Measurements from ENCODE around the gene PIK3IP1.

The PIK3IP1 gene

GRCh38 chr22:31305194-31305593 lies 12.9 kb upstream of the PIK3IP1 start:
- H3K36me3 ChIP-seq (ENCODE audit: control insufficient read depth in 1 of 2, insufficient read depth in 2 of 2, low read length in 2 of 2): no peaks in the 10 kb centered on the region
- no peaks in the 10 kb centered on the region for H3K9me3 ChIP-seq (ENCODE audit: control insufficient read depth in 1 of 2, low read length in 2 of 2)
- H3K4me3 ChIP-seq (ENCODE audit: low read depth in 1 of 2, low read length in 2 of 2): no peak overlapping the region
- H3K27me3 ChIP-seq (ENCODE audit: low read depth, low read length): no peaks in the 10 kb centered on the region
- no peak overlapping the region for H3K27ac ChIP-seq (ENCODE audit: low read length)
- no peaks in the 10 kb centered on the region for H3K4me1 ChIP-seq (ENCODE audit: control insufficient read depth in 1 of 2, insufficient read depth in 2 of 2, low read length in 2 of 2)

- Histone ChIP-seq H3K27me3 (ENCODE audit: low read depth, low read length) (no peaks in the 10 kb centered on the region), H3K4me1 (ENCODE audit: control insufficient read depth in 1 of 2, insufficient read depth in 2 of 2, low read length in 2 of 2) (no peaks in the 10 kb centered on the region), H3K36me3 (ENCODE audit: control insufficient read depth in 1 of 2, insufficient read depth in 2 of 2, low read length in 2 of 2) (no peaks in the 10 kb centered on the region), H3K9me3 (ENCODE audit: control insufficient read depth in 1 of 2, low read length in 2 of 2) (no peaks in the 10 kb centered on the region), H3K4me3 (ENCODE audit: low read depth in 1 of 2, low read length in 2 of 2) (no peak overlapping the region), H3K27ac (ENCODE audit: low read length) (no peak overlapping the region)
These were observed 10.2 kb upstream of the PIK3IP1 start for GRCh38 chr22:31302537-31302936.

GRCh38 chr22:31302006-31302405 lies 9.7 kb upstream of the PIK3IP1 start:
- peaks cover under 1 to 2% of the 10 kb centered on the region in 2 donors for H3K4me1 ChIP-seq (ENCODE audit: control insufficient read depth in 1 of 2, insufficient read depth in 2 of 2, low read length in 2 of 2)
- no peak overlapping the region for H3K4me3 ChIP-seq (ENCODE audit: low read depth in 1 of 2, low read length in 2 of 2)
- no peaks in the 10 kb centered on the region for H3K9me3 ChIP-seq (ENCODE audit: control insufficient read depth in 1 of 2, low read length in 2 of 2)
- no peaks in the 10 kb centered on the region for H3K27me3 ChIP-seq (ENCODE audit: low read depth, low read length)
- no peak overlapping the region for H3K27ac ChIP-seq (ENCODE audit: low read length)
- H3K36me3 ChIP-seq (ENCODE audit: control insufficient read depth in 1 of 2, insufficient read depth in 2 of 2, low read length in 2 of 2): no peaks in the 10 kb centered on the region

GRCh38 chr22:31300896-31301295 lies 8.6 kb upstream of the PIK3IP1 start:
- H3K4me3 ChIP-seq (ENCODE audit: low read depth in 1 of 2, low read length in 2 of 2): no peak overlapping the region
- H3K9me3 ChIP-seq (ENCODE audit: control insufficient read depth in 1 of 2, low read length in 2 of 2): no peaks in the 10 kb centered on the region
- no peaks in the 10 kb centered on the region for H3K27me3 ChIP-seq (ENCODE audit: low read depth, low read length)
- H3K4me1 ChIP-seq (ENCODE audit: control insufficient read depth in 1 of 2, insufficient read depth in 2 of 2, low read length in 2 of 2): peaks cover 8 to 11% of the 10 kb centered on the region in 2 donors
- no peak overlapping the region for H3K27ac ChIP-seq (ENCODE audit: low read length)
- H3K36me3 ChIP-seq (ENCODE audit: control insufficient read depth in 1 of 2, insufficient read depth in 2 of 2, low read length in 2 of 2): no peaks in the 10 kb centered on the region

- peak overlapping the region in 1 of 2 donors; percentile 2 for H3K4me3 ChIP-seq (ENCODE audit: low read depth in 1 of 2, low read length in 2 of 2)
- no peaks in the 10 kb centered on the region for H3K36me3 ChIP-seq (ENCODE audit: control insufficient read depth in 1 of 2, insufficient read depth in 2 of 2, low read length in 2 of 2)
- no peaks in the 10 kb centered on the region for H3K27me3 ChIP-seq (ENCODE audit: low read depth, low read length)
- H3K4me1 ChIP-seq (ENCODE audit: control insufficient read depth in 1 of 2, insufficient read depth in 2 of 2, low read length in 2 of 2): peaks cover 8 to 43% of the 10 kb centered on the region in 2 donors
- peak overlapping the region; percentile 72 for H3K27ac ChIP-seq (ENCODE audit: low read length)
- no peaks in the 10 kb centered on the region for H3K9me3 ChIP-seq (ENCODE audit: control insufficient read depth in 1 of 2, low read length in 2 of 2)
These were observed 3.8 kb upstream of the PIK3IP1 start for GRCh38 chr22:31295831-31296657.

GRCh38 chr22:31295360-31295759 lies 3.1 kb upstream of the PIK3IP1 start:
- no peaks in the 10 kb centered on the region for H3K9me3 ChIP-seq (ENCODE audit: control insufficient read depth in 1 of 2, low read length in 2 of 2)
- peak overlapping the region in 1 of 2 donors; percentile 2 for H3K4me3 ChIP-seq (ENCODE audit: low read depth in 1 of 2, low read length in 2 of 2)
- no peaks in the 10 kb centered on the region for H3K36me3 ChIP-seq (ENCODE audit: control insufficient read depth in 1 of 2, insufficient read depth in 2 of 2, low read length in 2 of 2)
- H3K4me1 ChIP-seq (ENCODE audit: control insufficient read depth in 1 of 2, insufficient read depth in 2 of 2, low read length in 2 of 2): peaks cover 8 to 43% of the 10 kb centered on the region in 2 donors
- H3K27me3 ChIP-seq (ENCODE audit: low read depth, low read length): no peaks in the 10 kb centered on the region
- peak overlapping the region; percentile 72 for H3K27ac ChIP-seq (ENCODE audit: low read length)

- peaks cover 20 to 65% of the 10 kb centered on the region in 2 donors for H3K4me1 ChIP-seq (ENCODE audit: control insufficient read depth in 1 of 2, insufficient read depth in 2 of 2, low read length in 2 of 2)
- H3K36me3 ChIP-seq (ENCODE audit: control insufficient read depth in 1 of 2, insufficient read depth in 2 of 2, low read length in 2 of 2): peaks cover 11 to 14% of the 10 kb centered on the region in 2 donors
- peak overlapping the region; percentile 89 to 92 for H3K4me3 ChIP-seq (ENCODE audit: low read depth in 1 of 2, low read length in 2 of 2)
- no peaks in the 10 kb centered on the region for H3K9me3 ChIP-seq (ENCODE audit: control insufficient read depth in 1 of 2, low read length in 2 of 2)
- H3K27ac ChIP-seq (ENCODE audit: low read length): peak overlapping the region; percentile 96
- H3K27me3 ChIP-seq (ENCODE audit: low read depth, low read length): no peaks in the 10 kb centered on the region
These were observed 630 bp downstream of the PIK3IP1 start for GRCh38 chr22:31291481-31292235.

GRCh38 chr22:31290494-31291471 lies 1.5 kb downstream of the PIK3IP1 start:
- Histone ChIP-seq H3K4me1 (ENCODE audit: control insufficient read depth in 1 of 2, insufficient read depth in 2 of 2, low read length in 2 of 2) (peaks cover 20 to 63% of the 10 kb centered on the region in 2 donors), H3K27me3 (ENCODE audit: low read depth, low read length) (no peaks in the 10 kb centered on the region), H3K4me3 (ENCODE audit: low read depth in 1 of 2, low read length in 2 of 2) (peak overlapping the region; percentile 89 to 92), H3K36me3 (ENCODE audit: control insufficient read depth in 1 of 2, insufficient read depth in 2 of 2, low read length in 2 of 2) (peaks cover 11 to 16% of the 10 kb centered on the region in 2 donors), H3K27ac (ENCODE audit: low read length) (peak overlapping the region; percentile 98), H3K9me3 (ENCODE audit: control insufficient read depth in 1 of 2, low read length in 2 of 2) (no peaks in the 10 kb centered on the region)

- Histone ChIP-seq H3K4me3 (ENCODE audit: low read depth in 1 of 2, low read length in 2 of 2) (peak overlapping the region; percentile 62 to 92), H3K4me1 (ENCODE audit: control insufficient read depth in 1 of 2, insufficient read depth in 2 of 2, low read length in 2 of 2) (peaks cover 20 to 58% of the 10 kb centered on the region in 2 donors), H3K36me3 (ENCODE audit: control insufficient read depth in 1 of 2, insufficient read depth in 2 of 2, low read length in 2 of 2) (peaks cover 21 to 30% of the 10 kb centered on the region in 2 donors), H3K27me3 (ENCODE audit: low read depth, low read length) (no peaks in the 10 kb centered on the region), H3K9me3 (ENCODE audit: control insufficient read depth in 1 of 2, low read length in 2 of 2) (no peaks in the 10 kb centered on the region), H3K27ac (ENCODE audit: low read length) (peak overlapping the region; percentile 89)
These were observed 2.9 kb downstream of the PIK3IP1 start for GRCh38 chr22:31289344-31289743.

GRCh38 chr22:31288496-31289240 lies 3.6 kb downstream of the PIK3IP1 start:
- Histone ChIP-seq H3K9me3 (ENCODE audit: control insufficient read depth in 1 of 2, low read length in 2 of 2) (no peaks in the 10 kb centered on the region), H3K4me1 (ENCODE audit: control insufficient read depth in 1 of 2, insufficient read depth in 2 of 2, low read length in 2 of 2) (peaks cover 20 to 52% of the 10 kb centered on the region in 2 donors), H3K4me3 (ENCODE audit: low read depth in 1 of 2, low read length in 2 of 2) (no peak overlapping the region), H3K36me3 (ENCODE audit: control insufficient read depth in 1 of 2, insufficient read depth in 2 of 2, low read length in 2 of 2) (peaks cover 21 to 36% of the 10 kb centered on the region in 2 donors), H3K27ac (ENCODE audit: low read length) (peak overlapping the region; percentile 89), H3K27me3 (ENCODE audit: low read depth, low read length) (no peaks in the 10 kb centered on the region)
